Omental fat pad (tissue), 4 donors: Measurements from ENCODE around the gene PRKAG2. TPM values are rescaled to one million over a fixed set of nuclear protein-coding genes. Genes with fewer than 3 reads are reported as not detected.

Experiments used
- ATAC-seq: fragments of 150-250 bp; one replicate; pipeline ENCODE4 v1.9.1; 2016; ENCODE audit warnings: mild to moderate bottlenecking, moderate library complexity; ENCODE audit not compliant: low FRiP score
- DNase-seq: peaks from one replicate; pipeline ENCODE4 v3.0.0-alpha.2; 2019; ENCODE audit warnings: low spot score
- total RNA-seq, 4 donors: library from RNA; depleted of rRNA; stranded (reverse); fragments of >200 nt; gene quantifications; one replicate each; pipeline ENCODE4 v1.1.0, GENCODE V29; 2016
- TF ChIP-seq, protein P1 (sequence below), 3 donors: fragments of 450-650 bp; IDR thresholded peaks; one replicate each; pipeline ENCODE4 v1.5.1; 2016 to 2017; ENCODE audit warnings: antibody characterized with exemption in 3 of 3, mild to moderate bottlenecking in 3 of 3, moderate library complexity in 2 of 3

Gene PRKAG2
- total RNA-seq, 4 donors from 2014 or later = 31.6 to 49.5 (median 36.9) TPM

DNA sequence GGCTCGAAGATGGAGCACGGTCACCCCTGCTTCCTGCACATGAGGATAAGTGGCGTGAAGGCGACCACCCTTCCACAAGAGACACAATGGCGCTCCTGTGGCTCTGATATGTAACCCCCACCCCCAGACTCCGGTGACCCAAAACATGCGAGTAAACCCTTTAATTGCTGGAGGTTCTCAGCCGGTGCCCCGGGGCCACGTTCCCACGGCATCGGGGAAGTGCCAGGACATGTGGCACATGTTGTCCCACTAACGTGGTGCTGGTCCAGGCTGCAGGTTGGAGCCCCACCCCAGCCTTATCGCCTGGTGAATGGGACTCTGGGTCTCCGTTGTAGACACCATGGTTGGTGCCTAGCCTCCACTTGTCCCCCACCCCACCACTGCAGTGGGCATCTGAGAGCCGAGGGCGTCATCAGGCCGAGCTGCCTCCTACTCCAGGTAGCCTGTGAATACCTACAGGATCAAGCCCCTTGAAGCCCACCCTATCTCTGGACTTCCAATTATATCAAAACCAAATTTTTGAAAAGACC lies 132.8 kb downstream of the PRKAG2 start:
- TF ChIP-seq, protein P1, sequence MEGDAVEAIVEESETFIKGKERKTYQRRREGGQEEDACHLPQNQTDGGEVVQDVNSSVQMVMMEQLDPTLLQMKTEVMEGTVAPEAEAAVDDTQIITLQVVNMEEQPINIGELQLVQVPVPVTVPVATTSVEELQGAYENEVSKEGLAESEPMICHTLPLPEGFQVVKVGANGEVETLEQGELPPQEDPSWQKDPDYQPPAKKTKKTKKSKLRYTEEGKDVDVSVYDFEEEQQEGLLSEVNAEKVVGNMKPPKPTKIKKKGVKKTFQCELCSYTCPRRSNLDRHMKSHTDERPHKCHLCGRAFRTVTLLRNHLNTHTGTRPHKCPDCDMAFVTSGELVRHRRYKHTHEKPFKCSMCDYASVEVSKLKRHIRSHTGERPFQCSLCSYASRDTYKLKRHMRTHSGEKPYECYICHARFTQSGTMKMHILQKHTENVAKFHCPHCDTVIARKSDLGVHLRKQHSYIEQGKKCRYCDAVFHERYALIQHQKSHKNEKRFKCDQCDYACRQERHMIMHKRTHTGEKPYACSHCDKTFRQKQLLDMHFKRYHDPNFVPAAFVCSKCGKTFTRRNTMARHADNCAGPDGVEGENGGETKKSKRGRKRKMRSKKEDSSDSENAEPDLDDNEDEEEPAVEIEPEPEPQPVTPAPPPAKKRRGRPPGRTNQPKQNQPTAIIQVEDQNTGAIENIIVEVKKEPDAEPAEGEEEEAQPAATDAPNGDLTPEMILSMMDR (IDR thresholded peaks at IDR 0.05) = no peak
- ATAC-seq (no peak), DNase-seq (no peak)

DNA sequence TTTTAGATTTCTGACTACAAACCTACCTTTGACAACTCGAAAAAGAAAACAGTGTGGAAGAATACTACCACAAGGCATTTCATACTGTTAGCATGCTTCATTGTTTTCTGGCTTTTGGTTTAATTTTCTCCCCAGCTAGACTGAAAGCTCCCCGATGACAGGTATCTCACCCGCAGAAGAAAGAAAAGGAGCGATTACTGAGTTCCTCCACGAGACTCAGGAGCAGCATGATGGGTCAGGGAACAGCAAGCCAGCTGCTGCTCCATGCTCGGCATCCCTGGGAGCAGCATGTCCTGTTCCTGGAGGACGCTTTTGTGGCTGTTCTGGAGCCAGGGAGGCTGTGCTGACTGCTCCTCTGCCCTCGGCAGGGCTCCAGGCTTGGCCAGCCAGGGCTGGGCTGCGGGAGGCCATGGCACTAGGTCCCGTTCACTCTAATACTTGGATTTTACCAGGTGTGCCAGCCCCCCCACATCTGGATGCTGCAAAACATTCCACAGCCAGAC lies 133.4 kb downstream of the PRKAG2 start:
- no peak for DNase-seq
- no peak for ATAC-seq
- TF ChIP-seq, protein P1 (IDR thresholded peaks at IDR 0.05) = no peak

DNA sequence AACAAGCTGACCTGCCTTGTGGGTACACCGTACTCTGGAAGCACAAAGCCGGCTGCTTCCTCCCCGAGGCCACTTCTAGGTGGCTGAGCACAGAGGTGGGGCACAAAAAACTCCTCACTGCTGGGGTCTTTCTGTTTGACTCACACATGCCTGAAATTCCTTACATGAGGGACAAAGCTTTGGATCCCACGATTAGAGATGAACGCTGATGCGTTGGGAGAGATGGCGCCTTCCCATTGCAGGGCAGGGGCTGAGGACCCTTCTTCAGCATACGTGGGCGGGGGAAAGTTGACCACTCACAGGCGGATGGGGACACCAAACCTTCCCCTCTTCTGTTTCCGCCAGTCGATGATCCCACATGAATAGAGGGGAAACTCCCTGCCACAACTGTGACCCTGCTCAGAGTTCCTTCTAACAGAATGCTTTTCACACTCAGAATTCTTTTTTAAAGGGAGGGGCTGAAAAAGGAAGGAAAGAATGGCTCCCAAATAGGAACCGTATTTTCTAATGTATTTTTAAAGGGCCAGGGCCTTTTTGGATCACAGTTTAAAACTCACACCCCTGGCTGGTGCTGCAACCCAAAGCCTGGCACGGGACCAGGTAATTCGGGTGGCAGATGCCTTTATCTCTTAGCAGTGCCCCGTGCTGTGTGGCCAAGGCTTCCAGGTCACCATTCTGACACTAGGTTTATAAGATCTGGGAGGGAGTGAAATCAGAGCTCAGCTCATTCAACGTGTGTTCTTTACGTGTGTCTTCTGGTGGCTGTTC lies 134.0 kb downstream of the PRKAG2 start:
- no peak for ATAC-seq
- TF ChIP-seq, protein P1 (IDR thresholded peaks at IDR 0.05) = no peak

DNA sequence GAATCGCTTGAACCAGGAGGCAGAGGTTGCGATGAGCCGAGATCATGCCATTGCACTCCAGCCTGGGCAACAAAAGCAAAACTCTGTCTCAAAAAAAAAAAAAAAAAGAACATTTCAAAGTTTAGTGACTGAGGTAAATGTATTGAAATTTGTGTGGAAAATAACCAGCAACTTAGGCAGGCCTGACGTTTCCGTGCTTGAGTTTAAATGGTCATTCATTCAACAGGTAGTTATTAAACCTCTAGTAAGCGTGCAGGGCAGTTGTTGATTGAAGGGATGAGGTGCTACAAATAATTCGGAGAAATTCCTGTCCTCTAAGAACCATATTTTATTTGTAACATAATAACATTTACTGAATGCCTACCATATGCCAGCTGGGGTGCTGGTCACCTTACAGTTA lies 135.3 kb downstream of the PRKAG2 start:
- TF ChIP-seq, protein P1 (IDR thresholded peaks at IDR 0.05) = no peak
- no peak for ATAC-seq
- no peak for DNase-seq

More for the DNA sequence above, 134.0 kb downstream of the PRKAG2 start:
- no peak for DNase-seq

DNA sequence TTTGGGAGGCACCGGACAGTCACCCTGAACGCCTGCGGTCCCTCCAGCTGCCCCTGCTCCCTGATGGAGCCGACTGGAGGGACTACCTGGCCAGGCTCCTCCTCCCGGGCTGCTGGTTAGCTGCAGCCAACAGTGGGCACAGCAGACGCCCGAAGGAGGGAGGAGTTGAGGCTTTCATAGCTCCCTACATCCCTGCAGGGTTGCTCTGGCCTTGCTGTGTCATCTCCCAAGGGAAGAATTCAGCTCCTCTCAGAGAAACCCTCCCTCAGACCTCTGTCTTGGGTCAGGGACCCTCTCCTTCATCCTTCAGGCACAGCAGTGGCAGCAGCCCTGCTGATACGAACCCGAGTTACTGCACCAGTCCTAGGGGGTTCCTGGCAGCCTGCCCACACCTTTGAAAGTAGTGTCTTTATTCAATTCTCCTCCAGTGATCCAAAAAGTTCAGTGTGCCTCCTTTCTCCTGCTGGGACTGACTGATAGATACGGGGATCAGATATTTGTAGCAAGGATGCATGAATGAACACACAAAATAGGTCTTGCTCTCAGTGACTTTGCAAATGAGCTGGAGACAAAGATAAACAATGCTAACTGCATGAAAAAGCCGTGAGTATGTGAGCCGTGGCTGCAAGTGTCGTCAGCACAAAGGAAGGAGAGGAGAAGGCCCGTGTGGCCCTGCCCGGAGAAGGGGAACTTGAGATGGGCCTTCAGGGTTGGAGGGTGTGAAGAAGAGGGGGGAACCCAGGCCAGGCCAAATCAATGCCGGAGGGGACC lies 136.6 kb downstream of the PRKAG2 start:
- no peak for ATAC-seq
- TF ChIP-seq, protein P1 (IDR thresholded peaks at IDR 0.05) = no peak
- no peak for DNase-seq

DNA sequence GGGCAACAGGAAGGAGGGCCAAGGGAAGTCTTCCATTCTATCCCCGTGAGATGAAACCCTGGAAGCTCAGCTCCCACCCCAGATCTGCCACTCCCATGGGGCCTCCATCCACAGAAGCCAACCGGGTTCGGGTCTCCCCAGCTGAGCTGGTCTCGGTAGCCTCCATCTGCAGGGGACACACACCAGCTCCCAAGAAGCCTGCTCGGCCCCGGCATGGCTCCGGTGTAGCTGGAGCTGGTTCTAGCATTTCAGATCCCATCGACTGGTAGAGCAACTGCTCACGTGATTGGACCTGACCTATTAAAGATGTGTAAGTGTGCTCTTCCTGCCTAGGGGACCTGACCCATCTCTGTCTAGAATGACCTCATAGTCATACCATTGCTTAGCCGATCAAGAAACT lies 138.0 kb downstream of the PRKAG2 start:
- no peak for ATAC-seq
- TF ChIP-seq, protein P1 (IDR thresholded peaks at IDR 0.05) = no peak
- DNase-seq = no peak
